Body of pancreas (tissue), 4 donors: Measurements from ENCODE around the gene SEZ6L. TPM values are rescaled to one million over a fixed set of nuclear protein-coding genes. Genes with fewer than 3 reads are reported as not detected.

Experiments used
- ATAC-seq: fragments of 150-250 bp; one replicate; pipeline ENCODE4 v1.9.1; 2016
- DNase-seq, 4 donors: peaks; one replicate each; pipeline ENCODE4 v3.0.0-alpha.2; 2019
- H3K27ac ChIP-seq, 4 donors: fragments of 200-600 bp; sonication (generic); 1 replicate in 3 of 4; 2 replicates in 1 of 4; pipeline versions ENCODE4 v1.5.1 to v1.6.1; 2016 to 2019; ENCODE audit warnings: mild to moderate bottlenecking in 1 of 4, mixed read lengths in 1 of 4, moderate library complexity in 1 of 4
- H3K27me3 ChIP-seq, 2 donors: fragments of 200-600 bp; sonication (generic); one replicate each; pipeline ENCODE4 v1.6.0; 2016; ENCODE audit warnings: mild to moderate bottlenecking in 1 of 2
- H3K36me3 ChIP-seq, 2 donors: fragments of 200-600 bp; sonication (generic); replicated peaks in 1 of 2; 2 replicates each; pipeline ENCODE4 v1.5.1; 2016; ENCODE audit warnings: low read depth in 2 of 2; ENCODE audit not compliant: insufficient read depth in 1 of 2
- H3K4me1 ChIP-seq: fragments of 200-600 bp; sonication (generic); one replicate; pipeline ENCODE4 v1.6.0; 2016
- H3K4me3 ChIP-seq, 2 donors: fragments of 200-600 bp; sonication (generic); 1 replicate in 1 of 2; 2 replicates in 1 of 2; pipeline ENCODE4 v1.5.1; 2016 to 2019
- H3K9me3 ChIP-seq, 3 donors: fragments of 200-600 bp; sonication (generic); 1 replicate in 2 of 3; 2 replicates in 1 of 3; pipeline ENCODE4 v1.5.1; 2016
- CTCF ChIP-seq, 7 experiments: fragments of 450-650 bp in 4 of 7; fragments of 200-600 bp in 3 of 7; sonication (generic) in 3 of 7; IDR thresholded peaks; one replicate each; pipeline ENCODE4 v1.5.1; 2016 to 2019; ENCODE audit warnings: antibody characterized with exemption in 7 of 7
- POLR2A ChIP-seq, 3 donors: fragments of 450-650 bp; IDR thresholded peaks; one replicate each; pipeline ENCODE4 v1.6.1; 2016; ENCODE audit warnings: antibody characterized with exemption in 3 of 3, mild to moderate bottlenecking in 2 of 3
- WGBS, 2 donors: methylation state at CpG; one replicate each; pipeline ENCODE4 v1.1.5; 2017; 5-methylcytosine and 5-hydroxymethylcytosine counted together
- intact Hi-C: fragments of 100-400 bp; cut with DNase I; formaldehyde crosslinking; loops from one replicate; pipeline ENCODE4 v1.15.1; 2023
- total RNA-seq, 2 donors: library from RNA; depleted of rRNA; stranded (reverse); fragments of >200 nt; gene quantifications; one replicate each; pipeline ENCODE4 v1.1.0, GENCODE V29; 2016

The SEZ6L gene
- total RNA-seq, 2 donors from 2014 or later: 0.33 to 0.52 TPM

- Histone ChIP-seq H3K9me3 (no peaks in the 10 kb centered on the region), H3K4me1 (no peaks in the 10 kb centered on the region), H3K36me3 (no peaks in the 10 kb centered on the region), H3K27ac (no peak overlapping the region), H3K27me3 (no peaks in the 10 kb centered on the region), H3K4me3 (no peak overlapping the region)
- WGBS, 2 donors: 37 to 40% methylated on average over 4 to 5 of the region's 5 CpGs
- DNase-seq (no peak), ATAC-seq (no peak)
- TF ChIP-seq POLR2A (IDR thresholded peaks at IDR 0.05): no peak
- TF ChIP-seq CTCF (IDR thresholded peaks at IDR 0.05): no peak
- intact Hi-C loops: no loop called here
Measured at GRCh38 chr22:26320447-26320846, 151.2 kb downstream of the SEZ6L start.

- H3K9me3 ChIP-seq: no peaks in the 10 kb centered on the region
- no peak overlapping the region for H3K4me3 ChIP-seq
- H3K27ac ChIP-seq: no peak overlapping the region
- DNase-seq (peak in 2 of 4 donors; percentile 31 to 45), ATAC-seq (no peak)
- WGBS, 2 donors: 23 to 28% methylated on average over 12 of the region's 12 CpGs
- no peaks in the 10 kb centered on the region for H3K27me3 ChIP-seq
- H3K4me1 ChIP-seq: no peaks in the 10 kb centered on the region
- no peaks in the 10 kb centered on the region for H3K36me3 ChIP-seq
- intact Hi-C loops: no loop called here
- TF ChIP-seq POLR2A (IDR thresholded peaks at IDR 0.05) (no peak), CTCF (IDR thresholded peaks at IDR 0.05) (no peak)
Measured at GRCh38 chr22:26321469-26321913, 152.2 kb downstream of the SEZ6L start.

- ATAC-seq (no peak), DNase-seq (no peak)
- no peaks in the 10 kb centered on the region for H3K9me3 ChIP-seq
- H3K4me3 ChIP-seq: no peak overlapping the region
- H3K27ac ChIP-seq: no peak overlapping the region
- intact Hi-C loops: no loop called here
- 63% methylated on average over 11 of the region's 11 CpGs for WGBS, 2 donors
- no peaks in the 10 kb centered on the region for H3K4me1 ChIP-seq
- H3K27me3 ChIP-seq: no peaks in the 10 kb centered on the region
- H3K36me3 ChIP-seq: no peaks in the 10 kb centered on the region
- TF ChIP-seq POLR2A (IDR thresholded peaks at IDR 0.05) (no peak), CTCF (IDR thresholded peaks at IDR 0.05) (no peak)
Measured at GRCh38 chr22:26322179-26322905, 153.1 kb downstream of the SEZ6L start.

GRCh38 chr22:26323013-26323412 is 153.8 kb downstream of the SEZ6L start:
- Histone ChIP-seq H3K36me3 (no peaks in the 10 kb centered on the region), H3K27ac (no peak overlapping the region), H3K9me3 (no peaks in the 10 kb centered on the region), H3K27me3 (no peaks in the 10 kb centered on the region), H3K4me3 (no peak overlapping the region), H3K4me1 (no peaks in the 10 kb centered on the region)
- TF ChIP-seq CTCF (IDR thresholded peaks at IDR 0.05): no peak
- TF ChIP-seq POLR2A (IDR thresholded peaks at IDR 0.05): no peak
- 64 to 66% methylated on average over 5 of the region's 5 CpGs for WGBS, 2 donors
- no peak for ATAC-seq
- no peak for DNase-seq
- intact Hi-C loops: no loop called here

- no peak for ATAC-seq
- 33 to 47% methylated on average over 4 of the region's 4 CpGs for WGBS, 2 donors
- TF ChIP-seq CTCF (IDR thresholded peaks at IDR 0.05) (no peak), POLR2A (IDR thresholded peaks at IDR 0.05) (no peak)
- Histone ChIP-seq H3K4me1 (no peaks in the 10 kb centered on the region), H3K9me3 (no peaks in the 10 kb centered on the region), H3K4me3 (no peak overlapping the region), H3K27ac (no peak overlapping the region), H3K36me3 (no peaks in the 10 kb centered on the region), H3K27me3 (no peaks in the 10 kb centered on the region)
- no peak for DNase-seq
- intact Hi-C loops: no loop called here
Measured at GRCh38 chr22:26324150-26324549, 154.9 kb downstream of the SEZ6L start.
